GM19099 (cell line): ENCODE results near the gene POGLUT2.

Experiments
- POLR2A ChIP-seq: IDR thresholded peaks from 3 replicates; pipeline ENCODE4 v1.6.1; 2011; ENCODE audit warnings: low read depth; ENCODE audit not compliant: insufficient read length; ENCODE audit errors: extremely low read depth

The POGLUT2 gene

DNA sequence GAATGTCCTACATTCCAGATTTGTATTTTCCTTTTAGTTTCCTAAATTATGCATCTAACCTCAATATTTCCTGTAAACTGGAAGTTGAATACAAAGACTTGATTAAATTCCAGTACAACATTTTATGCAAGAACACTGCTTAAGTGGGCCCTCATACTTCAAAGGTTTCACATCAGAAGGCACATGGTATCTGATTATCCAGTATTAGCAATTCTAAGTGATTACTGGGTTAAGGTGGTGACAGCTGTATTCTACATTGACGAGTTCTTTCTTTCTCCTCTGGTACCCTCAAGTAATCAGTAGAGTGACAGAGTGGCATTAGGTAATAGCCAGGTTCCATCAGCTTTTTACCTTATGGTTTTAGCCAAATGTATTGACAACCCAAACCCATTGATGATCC is 18.5 kb upstream of the POGLUT2 start:
- no peak for TF ChIP-seq POLR2A

DNA sequence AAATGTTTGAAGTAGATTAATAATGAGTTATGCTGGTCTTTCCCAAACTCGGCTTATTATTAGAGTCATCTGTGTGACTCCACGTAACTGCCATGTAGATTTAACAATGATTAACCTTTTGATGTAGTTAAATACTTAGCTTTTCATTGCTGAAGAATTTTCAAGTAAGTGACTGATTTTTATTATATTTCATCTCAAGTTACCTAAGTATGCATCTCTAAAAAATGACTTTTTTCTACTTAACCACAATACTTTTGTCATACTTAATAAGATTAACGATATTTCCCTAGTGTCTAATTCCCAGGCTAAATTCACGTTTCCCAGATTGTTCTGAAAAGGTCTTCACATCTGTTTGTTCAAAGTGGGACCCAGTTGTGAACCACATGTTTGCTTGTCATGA is 17.9 kb upstream of the POGLUT2 start:
- no peak for TF ChIP-seq POLR2A

DNA sequence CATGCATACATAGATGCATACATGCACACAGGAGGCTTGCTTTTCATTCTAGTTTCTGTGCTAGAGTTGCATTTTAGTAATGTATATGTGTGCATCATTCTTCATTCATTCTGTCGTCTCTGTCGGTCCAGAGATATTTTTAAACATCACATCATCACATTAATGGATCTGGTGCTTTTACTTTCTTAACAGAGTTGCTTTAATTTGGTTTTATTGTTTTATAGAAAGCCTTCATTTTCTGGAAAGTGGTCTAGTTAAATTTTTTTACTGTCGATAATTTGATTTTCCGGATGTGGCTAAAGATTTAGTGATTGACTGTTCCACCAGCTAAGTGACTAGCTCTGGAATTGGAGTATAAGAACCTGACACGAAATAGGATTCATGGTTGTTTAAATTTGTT is 17.0 kb upstream of the POGLUT2 start:
- TF ChIP-seq POLR2A: no peak

DNA sequence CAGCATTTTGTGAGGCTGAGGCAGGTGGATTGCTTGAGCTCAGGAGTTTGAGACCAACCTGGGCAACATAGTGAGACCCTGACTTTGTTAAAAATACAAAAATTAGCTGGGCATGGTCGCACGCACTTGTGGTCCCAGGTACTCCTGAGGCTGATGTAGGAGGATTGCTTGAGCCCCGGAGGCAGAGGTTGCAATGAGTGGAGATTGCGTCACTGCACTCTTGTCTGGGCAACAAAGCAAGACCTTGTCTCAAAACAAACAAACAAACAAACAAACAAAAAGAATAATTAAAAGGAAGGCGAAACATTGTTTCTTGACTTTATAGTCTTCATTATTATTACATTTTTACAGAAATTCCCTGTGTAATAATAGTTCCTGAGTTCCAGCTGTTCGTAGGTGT is 16.0 kb upstream of the POGLUT2 start:
- no peak for TF ChIP-seq POLR2A

DNA sequence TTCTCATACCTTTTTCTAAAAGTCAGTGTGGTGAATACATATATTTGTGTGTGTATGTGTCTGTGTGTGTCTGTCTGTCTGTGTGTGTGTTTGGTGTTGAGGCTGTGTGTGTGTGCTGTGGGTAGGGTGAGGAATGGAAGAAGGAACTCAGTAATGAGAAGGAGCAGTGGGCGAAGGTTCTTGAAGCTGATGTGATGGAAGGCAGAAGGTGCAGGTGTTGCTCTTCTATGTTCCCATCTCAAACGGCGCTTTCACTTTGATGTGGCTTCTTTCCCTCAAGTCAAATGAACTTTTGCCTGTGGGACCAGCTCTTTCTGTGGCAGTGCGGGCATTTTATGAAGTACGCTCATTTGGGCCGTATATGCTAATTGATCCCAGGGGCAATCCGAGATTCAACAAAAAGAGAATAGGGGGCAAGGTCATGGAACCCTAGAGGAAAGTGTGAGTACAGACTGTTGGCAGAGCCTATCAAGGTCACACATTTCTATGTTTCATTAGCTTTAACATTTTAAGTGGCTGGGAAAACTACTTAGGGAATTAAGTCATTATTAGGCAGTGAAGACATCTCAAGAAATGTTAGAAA is 15.3 kb upstream of the POGLUT2 start:
- TF ChIP-seq POLR2A: no peak

DNA sequence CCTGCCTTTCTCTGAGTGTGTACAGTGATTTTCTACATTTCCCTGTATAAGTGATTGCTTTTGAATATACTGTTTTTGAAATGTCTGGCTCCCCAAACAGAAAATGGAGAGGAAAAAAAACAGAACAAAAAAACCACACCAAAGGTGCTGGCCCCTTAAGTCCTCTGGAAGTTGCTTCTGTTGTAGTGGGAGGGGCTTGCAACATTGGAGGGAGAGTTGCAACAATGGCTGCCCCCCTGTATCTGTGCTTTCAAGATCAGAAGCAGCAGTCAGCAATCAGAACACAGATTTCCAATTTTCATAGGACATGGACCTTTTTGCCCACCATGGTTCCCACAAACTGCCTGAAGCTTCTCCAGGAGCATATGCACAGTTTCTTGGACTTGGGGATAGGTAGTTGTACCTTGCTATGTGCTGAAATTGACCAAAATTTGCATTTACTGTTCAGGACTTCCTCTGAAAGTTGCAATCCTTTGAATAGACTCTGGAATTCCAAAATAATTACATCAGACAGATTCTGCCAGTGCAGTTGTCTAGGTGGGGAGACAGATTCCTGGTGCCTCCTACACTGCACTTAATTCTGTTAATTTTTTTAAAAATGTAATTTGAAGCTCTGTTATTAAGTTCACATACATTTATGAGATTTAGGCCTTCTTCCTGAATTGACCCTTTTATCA is 14.0 kb upstream of the POGLUT2 start:
- no peak for TF ChIP-seq POLR2A

DNA sequence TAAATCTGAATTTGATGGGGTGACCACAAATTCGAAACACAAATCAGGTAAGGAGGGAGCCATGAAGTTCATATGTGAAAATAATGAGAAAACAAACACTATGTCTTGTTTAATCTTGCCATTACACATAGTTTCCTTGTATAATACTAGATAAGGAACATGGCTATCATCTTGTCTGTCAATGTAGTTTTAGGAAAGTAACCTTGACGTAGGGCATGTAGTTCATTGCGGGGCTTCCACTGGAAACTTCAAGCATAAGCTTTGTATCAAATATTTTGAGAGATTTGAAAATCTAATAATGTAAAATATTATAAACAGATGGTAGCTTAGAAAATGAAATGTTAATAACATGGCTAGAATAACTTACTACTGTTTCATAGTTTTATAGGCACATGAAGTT is 8.9 kb upstream of the POGLUT2 start:
- no peak for TF ChIP-seq POLR2A

DNA sequence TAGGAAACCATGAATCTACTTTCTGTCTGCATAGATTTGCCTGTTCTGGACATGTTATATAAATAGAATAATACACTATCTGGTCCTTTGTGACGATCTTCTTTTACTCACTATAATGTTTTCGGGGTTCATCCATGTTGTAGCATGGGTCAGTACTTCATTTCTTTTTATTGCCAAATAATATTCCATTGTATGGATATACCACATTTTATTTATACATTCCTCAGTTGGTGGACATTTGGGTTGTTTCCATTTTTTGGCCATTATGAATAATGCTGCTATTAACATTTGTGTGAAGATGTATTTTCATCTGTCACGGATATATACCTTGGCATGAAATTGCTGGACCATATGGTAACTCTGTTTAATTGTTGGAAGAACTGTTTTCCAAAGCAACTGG is 6.9 kb upstream of the POGLUT2 start:
- TF ChIP-seq POLR2A: no peak

DNA sequence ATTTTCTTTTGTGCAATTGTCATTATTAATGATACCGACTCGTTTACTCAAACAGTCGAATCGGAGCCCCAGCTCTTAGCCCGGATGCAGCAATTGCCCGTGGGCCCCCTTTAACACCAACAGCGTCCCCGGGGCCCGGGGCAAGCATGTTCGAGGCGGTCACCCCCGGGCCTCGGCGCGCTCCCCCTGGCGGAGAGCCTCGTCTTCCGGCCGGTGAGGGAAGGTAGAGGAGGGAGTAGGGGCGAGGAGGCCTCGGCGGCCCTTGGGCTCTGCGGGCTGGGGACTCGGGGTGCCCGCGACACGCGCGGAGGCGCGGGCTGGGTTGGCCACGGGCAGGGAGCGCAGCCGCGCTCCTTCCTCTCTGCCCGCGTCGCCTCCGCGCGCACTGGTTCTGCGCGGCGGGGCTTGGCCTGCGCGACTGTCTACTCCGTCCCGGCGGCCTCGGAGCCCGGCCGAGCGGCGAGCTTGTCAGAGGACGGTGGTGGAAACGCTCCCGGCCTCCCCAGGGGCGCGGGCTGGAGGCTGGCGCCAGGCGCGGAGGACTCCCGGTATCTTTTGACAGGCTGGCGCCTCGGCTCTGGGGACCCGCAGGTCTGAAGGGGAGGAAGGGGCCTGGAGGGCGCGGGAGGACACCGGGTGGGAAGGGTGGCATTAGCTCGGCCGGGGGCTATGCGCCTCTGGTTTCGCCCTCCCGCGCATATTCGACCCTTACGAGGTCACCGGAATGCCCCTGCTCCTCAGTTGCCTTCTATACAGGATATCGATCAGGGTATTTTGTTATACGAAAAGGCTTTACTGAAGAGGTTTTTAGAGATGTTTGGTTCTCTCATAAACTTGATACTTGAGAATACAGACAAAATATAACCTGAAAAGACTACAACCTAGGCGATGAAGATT is 1.6 kb upstream of the POGLUT2 start:
- peak; percentile 69 for TF ChIP-seq POLR2A

DNA sequence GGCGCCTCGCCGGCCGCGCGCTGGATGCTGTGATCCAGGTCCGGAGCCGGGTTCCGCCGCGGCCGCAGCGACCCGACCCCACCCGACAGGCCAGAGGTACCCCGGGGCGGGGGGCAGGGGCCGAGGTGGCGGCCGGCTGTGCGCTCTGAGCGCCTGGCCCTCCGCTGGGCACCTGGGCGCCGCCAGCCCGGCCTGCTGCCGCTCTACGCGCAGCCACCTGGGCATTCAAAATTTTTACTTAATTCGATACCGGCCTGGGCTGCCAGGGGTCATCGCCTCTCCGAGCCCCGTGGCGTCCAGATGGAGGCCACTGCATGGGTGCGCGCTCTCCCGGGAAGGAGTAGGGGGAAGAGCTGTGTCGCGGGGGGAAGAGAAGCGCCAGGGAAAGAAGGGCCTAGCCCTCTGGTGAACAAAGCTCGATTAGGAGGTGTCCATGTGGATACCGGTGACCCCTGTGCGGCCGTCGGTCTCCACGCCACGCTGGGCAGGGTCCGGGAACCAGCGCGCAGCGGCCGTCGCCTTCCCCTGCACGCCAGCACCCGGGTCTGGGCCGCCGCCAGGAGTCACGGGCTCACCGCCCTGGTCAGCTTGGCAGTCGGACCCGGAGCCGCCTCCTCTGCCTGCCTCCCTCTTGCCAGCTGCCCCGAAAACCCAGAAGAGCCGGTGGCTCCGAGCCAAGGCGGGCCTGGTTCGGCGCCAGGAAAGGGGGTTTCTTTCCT is 809 bp upstream of the POGLUT2 start:
- no peak for TF ChIP-seq POLR2A

DNA sequence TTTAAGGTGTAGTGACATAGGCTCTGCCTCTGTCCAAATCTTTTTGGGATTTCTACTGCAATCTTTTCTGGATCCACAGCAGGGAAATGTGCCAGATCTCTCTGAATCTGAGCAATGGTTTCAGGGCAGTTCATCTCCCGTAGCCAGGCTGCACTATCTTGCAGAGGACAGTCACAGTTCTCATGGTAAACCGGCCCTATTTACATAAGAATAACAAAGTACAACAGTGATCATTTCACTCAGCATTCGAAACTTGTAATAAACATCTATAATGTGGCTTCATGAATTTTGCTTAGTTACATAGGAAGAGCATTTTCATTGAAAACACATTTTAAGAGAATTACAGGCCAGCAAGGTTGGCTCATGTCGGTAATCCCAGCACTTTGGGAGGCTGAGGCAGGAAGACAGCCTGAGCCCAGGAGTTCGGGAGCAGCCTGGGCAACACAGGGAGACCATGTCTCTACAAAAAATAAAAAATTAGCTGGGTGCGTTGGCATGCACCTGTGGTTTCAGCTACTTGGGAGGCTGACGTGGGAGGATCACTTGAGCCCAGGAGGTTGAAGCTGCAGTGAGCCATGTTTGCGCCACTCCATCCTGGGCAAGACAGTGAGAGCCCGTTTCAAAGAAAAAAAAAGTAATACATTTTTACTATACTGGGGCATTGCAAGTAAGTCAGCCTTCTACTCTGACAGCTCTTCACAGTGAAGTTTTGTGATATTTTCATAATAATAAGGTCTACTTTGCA is 5.0 kb downstream of the POGLUT2 start:
- TF ChIP-seq POLR2A: no peak

DNA sequence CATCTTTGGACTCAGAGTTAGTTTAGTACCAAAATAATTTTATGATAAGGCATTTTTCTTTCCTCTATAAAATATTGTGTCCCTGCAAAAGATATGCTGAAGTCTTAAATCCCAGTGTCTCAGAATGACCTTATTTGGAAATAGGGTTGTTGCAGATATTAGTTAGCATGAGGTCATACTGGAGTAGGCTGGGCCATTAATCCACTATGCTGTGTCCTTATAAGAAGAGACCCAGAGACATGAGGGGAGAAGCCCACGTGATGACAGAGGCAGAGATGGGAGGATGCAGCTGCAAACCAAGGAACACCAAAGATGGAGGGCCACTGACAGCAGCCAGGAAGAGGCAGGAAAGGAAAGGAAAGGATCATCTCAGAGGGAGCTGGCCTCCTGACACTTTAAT is 6.4 kb downstream of the POGLUT2 start:
- no peak for TF ChIP-seq POLR2A

DNA sequence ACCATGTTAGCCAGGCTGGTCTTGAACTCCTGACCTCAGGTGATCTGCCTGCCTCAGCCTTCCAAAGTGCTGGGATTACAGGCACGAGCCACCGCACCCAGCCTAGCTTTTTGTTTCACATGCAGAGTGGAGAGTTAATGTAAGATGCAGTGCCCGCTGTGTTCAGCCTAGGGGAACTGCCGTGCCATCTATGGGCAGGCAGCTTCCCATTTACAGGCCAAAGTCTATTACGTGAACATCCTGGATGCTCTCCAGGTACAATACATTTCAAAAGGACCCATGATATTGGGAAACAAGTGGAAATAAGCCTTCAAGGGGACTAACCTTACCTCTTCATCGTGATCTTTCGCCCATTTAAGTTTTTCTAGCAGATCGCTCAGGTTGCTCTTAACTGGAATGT is 10.1 kb downstream of the POGLUT2 start:
- TF ChIP-seq POLR2A: no peak

DNA sequence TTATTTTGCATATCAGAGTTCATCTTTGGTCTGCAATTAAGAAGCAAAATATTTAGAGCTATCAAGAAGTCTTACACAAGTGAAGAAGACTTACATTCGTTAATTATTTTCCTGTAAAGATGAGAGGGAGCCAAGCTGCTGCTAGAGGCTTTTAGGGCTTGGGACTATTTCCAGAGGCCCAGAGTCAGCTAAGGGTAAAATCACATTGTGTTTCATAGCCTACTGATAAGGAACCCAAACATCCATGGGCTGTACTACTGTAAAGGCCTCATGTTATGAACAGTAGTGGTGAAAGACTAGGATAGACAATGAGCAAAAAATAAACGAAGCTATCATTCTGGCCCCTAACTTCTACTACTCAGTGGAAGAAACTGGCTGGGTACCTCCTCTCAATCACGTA is 14.3 kb downstream of the POGLUT2 start:
- TF ChIP-seq POLR2A: no peak

DNA sequence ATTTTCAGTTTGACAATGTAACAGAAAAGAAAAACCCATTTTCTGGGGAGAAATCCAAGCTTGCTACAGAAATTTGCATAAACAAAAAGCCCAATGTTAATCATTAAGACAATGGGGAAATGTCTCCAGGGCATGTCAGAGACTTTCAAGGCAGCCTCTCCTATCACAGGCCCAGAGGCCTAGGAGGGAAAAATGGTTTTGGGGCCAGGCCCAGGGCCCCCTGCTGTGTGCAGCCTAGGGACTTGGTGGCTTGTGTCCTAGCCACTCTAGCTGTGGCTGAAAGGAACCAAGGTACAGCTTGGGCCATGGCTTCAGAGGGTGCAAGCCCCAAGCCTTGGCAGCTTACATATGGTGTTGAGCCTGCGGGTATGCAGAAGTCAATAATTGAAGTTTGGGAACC is 17.2 kb downstream of the POGLUT2 start:
- TF ChIP-seq POLR2A: no peak
